IPS-NIHi7 (cell line): ENCODE measurements around the gene MS4A6A.

Experiments
- DNase-seq: peaks from one replicate; pipeline ENCODE4 v3.0.0; 2012; ENCODE audit warnings: mixed read lengths; ENCODE audit errors: extremely low spot score

MS4A6A gene

DNA sequence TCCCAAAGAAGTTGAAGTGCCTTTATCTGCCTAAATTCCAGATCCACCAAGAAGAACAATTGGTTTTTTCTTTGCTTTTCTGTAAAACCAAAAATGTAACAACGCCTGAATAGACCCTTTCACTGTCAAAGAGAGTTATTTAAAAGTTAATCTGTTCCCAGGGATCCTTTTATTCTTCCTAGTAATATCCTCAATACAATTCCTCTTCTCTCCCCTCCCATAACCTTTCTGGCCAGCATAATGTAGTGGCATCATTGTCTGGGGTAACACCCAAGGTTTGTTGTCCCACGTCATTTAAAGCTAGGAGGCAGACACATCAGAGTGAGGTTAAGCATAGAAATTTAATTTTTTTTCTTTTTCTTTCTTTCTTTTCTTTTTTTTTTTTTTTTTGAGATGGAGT lies 54.5 kb downstream of the MS4A6A start:
- DNase-seq, result no peak

DNA sequence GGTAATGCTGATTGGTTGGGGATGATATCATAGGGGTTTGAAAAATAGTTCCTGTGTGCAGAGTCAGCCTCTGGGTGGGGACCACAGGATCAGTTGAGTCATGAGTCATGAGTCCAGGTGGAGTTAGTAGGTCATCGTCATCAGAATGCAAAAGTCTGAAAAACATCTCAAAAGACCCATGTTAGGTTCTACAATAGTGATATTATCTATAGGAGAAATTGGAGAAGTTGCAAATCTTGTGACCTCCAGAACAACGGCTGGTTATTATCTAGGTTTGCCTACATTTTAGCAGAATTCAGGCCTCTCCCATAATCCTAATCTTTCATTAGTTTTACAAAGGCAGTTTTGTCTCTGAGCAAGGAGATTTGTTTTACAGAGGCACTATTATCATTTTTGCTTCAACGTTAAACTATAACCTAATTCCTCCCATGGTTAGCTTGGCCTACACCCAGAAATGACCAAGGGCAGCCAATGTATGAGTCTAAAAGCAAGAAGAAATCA lies 55.5 kb downstream of the MS4A6A start:
- no peak for DNase-seq

DNA sequence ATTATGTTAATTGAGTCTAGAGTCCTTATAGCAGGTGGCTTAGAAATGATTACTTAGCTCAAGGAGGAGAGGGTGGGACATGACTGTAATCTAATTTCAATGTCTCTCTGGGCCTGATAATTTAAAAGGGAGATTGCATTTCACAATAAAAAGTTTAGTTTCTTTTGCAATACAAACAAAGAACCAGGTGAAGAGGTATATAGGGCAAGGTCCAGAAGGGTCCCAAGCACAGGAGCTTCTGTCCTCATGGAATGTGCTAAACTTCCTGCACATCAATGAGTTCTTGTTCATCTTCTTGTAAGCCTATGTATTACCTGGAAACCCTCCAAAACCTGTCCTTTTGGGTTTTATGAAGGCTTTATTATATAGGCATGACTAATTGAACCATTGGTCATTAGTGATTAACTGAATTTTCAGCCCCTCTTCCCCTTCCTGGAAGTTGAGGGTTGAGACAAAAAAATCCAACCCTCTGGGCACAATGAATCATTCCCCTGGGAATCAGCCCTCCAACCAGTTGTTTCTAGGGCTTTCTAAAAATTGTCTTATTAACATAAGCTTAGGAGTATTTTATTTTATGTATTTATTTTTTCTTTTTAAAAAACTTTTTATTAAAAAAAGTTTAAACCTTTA lies 56.8 kb downstream of the MS4A6A start:
- DNase-seq, result no peak

DNA sequence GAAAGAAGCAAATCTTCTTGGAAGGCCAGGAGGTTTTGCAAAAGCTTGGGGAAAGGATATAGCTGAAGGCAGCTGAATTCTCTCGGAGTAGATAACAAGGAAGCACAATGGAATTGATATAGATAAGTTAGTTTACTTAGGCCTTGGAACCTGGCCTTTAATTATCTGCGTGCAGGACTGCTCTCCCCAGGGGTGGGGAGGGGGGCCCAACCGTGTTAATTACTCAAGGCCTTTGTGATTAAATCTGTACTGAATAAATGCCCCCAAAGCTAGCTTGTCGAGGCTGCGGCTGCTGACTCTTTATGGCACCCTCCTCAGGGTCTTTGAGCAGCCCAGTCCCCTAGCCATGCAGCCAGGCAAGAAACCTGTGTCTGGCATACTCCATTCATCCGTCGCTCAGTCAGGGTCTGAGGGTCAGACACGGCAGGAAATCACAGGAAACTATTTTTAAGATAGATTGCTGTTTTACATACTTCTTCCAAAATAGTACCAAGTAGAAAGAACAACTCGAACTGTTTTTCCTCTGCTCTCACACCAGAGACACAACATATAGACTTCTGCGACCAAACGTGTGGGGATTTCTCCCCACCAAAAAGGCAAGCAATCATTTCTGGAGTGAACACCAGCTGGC lies 58.0 kb downstream of the MS4A6A start:
- DNase-seq, result no peak
